SU-DHL-6 (cell line): ENCODE results near the gene HK2.

Experiments
- EZH2phosphoT487 ChIP-seq: fragments of 200-600 bp; sonication (generic), shearing (Covaris generic); conservative IDR thresholded peaks from 2 replicates; pipeline ENCODE4 v1.6.1; 2018; ENCODE audit warnings: mild to moderate bottlenecking, antibody characterized with exemption, low read length, moderate library complexity, mixed read lengths
- TF ChIP-seq, protein P1 (sequence below): fragments of 200-600 bp; sonication (generic); IDR thresholded peaks from one replicate; pipeline ENCODE4 v1.5.1; 2017; ENCODE audit warnings: antibody characterized with exemption, mild to moderate bottlenecking, low read length, moderate library complexity; ENCODE audit not compliant: insufficient read depth, poor library complexity, severe bottlenecking

DNA sequence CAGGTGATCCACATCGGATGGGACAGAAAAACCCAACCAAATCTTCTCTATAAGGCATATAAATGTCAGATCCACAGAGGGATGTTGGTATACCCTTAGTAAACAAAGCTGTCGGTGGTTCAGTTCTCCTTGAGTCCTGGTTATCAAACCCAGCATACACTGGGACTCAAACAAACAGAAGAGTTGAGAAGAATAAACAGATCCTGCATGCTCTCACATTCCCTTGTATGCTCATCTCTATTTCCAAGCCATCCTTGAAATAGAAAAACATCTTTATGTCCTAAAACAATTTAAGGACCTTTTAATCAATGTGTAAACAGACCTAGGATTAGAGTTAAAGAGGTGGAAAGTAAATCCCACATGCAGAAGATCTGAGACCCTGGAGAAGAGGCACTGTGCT is 19.8 kb upstream of the HK2 start:
- TF ChIP-seq, protein P1, sequence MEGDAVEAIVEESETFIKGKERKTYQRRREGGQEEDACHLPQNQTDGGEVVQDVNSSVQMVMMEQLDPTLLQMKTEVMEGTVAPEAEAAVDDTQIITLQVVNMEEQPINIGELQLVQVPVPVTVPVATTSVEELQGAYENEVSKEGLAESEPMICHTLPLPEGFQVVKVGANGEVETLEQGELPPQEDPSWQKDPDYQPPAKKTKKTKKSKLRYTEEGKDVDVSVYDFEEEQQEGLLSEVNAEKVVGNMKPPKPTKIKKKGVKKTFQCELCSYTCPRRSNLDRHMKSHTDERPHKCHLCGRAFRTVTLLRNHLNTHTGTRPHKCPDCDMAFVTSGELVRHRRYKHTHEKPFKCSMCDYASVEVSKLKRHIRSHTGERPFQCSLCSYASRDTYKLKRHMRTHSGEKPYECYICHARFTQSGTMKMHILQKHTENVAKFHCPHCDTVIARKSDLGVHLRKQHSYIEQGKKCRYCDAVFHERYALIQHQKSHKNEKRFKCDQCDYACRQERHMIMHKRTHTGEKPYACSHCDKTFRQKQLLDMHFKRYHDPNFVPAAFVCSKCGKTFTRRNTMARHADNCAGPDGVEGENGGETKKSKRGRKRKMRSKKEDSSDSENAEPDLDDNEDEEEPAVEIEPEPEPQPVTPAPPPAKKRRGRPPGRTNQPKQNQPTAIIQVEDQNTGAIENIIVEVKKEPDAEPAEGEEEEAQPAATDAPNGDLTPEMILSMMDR = no peak
- TF ChIP-seq EZH2phosphoT487 = no peak
